A673 (cell line): ENCODE results near the gene MYBPHL. TPM values are rescaled to one million over a fixed set of nuclear protein-coding genes. Genes with fewer than 3 reads are reported as not detected.

Experiments used
- BruUV-seq: library from RNA; stranded (reverse); fragments of 400-500 nt; replicated peaks from 2 replicates; lab custom pipeline; 2021; lab: Mats Ljungman, UMichigan
- CTCF ChIA-PET: fragments of 300-600 bp; sonication (Branson Sonifier 250); formaldehyde crosslinking; loops from one replicate; lab custom pipeline; 2022; ENCODE audit warnings: antibody characterized with exemption; lab: Charles Lee
- POLR2A ChIA-PET: fragments of 300-600 bp; sonication (Branson Sonifier 250); formaldehyde crosslinking; loops from one replicate; lab custom pipeline; 2022; ENCODE audit warnings: antibody characterized with exemption; ENCODE audit not compliant: low non-redundant PET; lab: Charles Lee
- DNase-seq: peaks from one replicate; pipeline ENCODE4 v3.0.0-alpha.2; 2015; ENCODE audit warnings: low spot score
- H3K27ac ChIP-seq: fragments of 200-600 bp; sonication (generic); 2 replicates; pipeline ENCODE4 v1.5.1; 2016; ENCODE audit warnings: mixed run types, low read depth, mild to moderate bottlenecking, mixed read lengths, antibody characterized with exemption, low read length; ENCODE audit not compliant: poor library complexity, severe bottlenecking
- H3K27me3 ChIP-seq: fragments of 200-600 bp; sonication (generic); replicated peaks from 2 replicates; pipeline ENCODE4 v1.6.1; 2017; ENCODE audit warnings: mixed run types, low read depth, mild to moderate bottlenecking, mixed read lengths, antibody characterized with exemption, low read length; ENCODE audit not compliant: insufficient read depth, poor library complexity
- H3K36me3 ChIP-seq: fragments of 200-600 bp; sonication (generic); 2 replicates; pipeline ENCODE4 v1.6.1; 2016; ENCODE audit warnings: mixed run types, mild to moderate bottlenecking, mixed read lengths, antibody characterized with exemption, low read length; ENCODE audit not compliant: insufficient read depth, poor library complexity, severe bottlenecking
- H3K4me1 ChIP-seq: fragments of 200-600 bp; sonication (generic); 2 replicates; pipeline ENCODE4 v1.6.1; 2017; ENCODE audit warnings: mixed run types, mild to moderate bottlenecking, mixed read lengths, antibody characterized with exemption, low read length; ENCODE audit not compliant: insufficient read depth, poor library complexity, severe bottlenecking
- H3K4me3 ChIP-seq: fragments of 200-600 bp; sonication (generic); 2 replicates; pipeline ENCODE4 v1.5.1; 2016; ENCODE audit warnings: low read depth, mixed run types, mild to moderate bottlenecking, mixed read lengths, low read length; ENCODE audit not compliant: poor library complexity, severe bottlenecking
- H3K9me3 ChIP-seq: fragments of 200-600 bp; sonication (generic); 2 replicates; pipeline ENCODE4 v1.6.1; 2016; ENCODE audit warnings: mixed run types, low read depth, mild to moderate bottlenecking, mixed read lengths, antibody characterized with exemption, low read length; ENCODE audit not compliant: poor library complexity, severe bottlenecking
- CTCF ChIP-seq: fragments of 300-800, 200-600 bp; sonication (generic); conservative IDR thresholded peaks from 2 replicates; pipeline ENCODE4 v1.5.1; 2017; ENCODE audit warnings: low read depth, mild to moderate bottlenecking, antibody characterized with exemption, low read length, moderate library complexity, mixed read lengths
- EZH2 ChIP-seq: fragments of 200-600 bp; sonication (generic); IDR thresholded peaks from 2 replicates; pipeline ENCODE4 v1.6.1; 2017; ENCODE audit warnings: borderline replicate concordance, low read depth, mild to moderate bottlenecking, mixed read lengths, antibody characterized with exemption, low read length; ENCODE audit not compliant: poor library complexity, severe bottlenecking
- intact Hi-C: fragments of 100-400 bp; cut with micrococcal nuclease; formaldehyde crosslinking; loops from one replicate; pipeline ENCODE4 v1.10.0; 2022; ENCODE audit not compliant: unreplicated experiment
- total RNA-seq: library from RNA; stranded (reverse); gene quantifications from 2 replicates; pipeline ENCODE4 v1.2.3, GENCODE V29; 2021

The MYBPHL gene
- total RNA-seq, 1 experiment from 2014 or later: not detected

DNA sequence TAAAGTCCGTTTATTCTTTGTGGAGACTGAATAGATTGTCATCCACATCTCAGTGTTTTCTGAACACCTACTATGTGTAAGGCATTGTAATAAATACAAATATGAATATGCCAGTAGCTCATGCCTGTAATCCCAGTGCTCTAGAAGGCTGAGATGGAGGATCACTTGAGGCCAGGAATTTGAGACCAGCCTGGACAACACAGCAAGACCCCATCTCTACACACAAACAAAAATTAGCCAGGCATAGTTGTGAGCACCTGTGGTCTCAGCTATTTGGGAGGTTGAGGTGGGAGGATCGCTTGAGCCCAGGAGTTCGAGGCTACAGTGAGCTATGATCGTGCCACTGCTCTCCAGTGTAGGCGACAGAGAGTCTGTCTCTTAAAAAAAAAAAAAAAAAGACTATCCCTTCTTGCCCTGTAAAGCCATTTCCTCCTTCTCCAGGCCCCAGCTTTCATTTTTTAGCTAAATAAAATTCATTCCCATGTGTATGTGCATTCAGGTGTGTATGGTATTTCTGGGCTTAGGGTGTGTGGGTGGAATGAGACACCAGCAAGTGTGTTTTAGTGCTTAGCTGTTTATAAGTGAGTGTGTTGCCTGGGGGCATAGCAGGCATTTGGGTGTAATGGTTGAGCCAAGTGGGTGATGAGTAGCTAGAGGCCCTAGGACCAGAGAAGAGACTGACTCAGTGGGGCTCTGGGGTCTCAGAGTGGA, 49.7 kb downstream of the MYBPHL start:
- TF ChIP-seq EZH2: no peak
- TF ChIP-seq CTCF: no peak
- no peaks in the 10 kb centered on the region for H3K27me3 ChIP-seq
- no peak overlapping the region for H3K27ac ChIP-seq
- H3K36me3 ChIP-seq: peaks cover 6% of the 10 kb centered on the region
- intact Hi-C loops: no loop called here
- no peak for DNase-seq
- POLR2A ChIA-PET: interaction anchor here (0.7 kb wide), 1 partner anchor 256 kb away, joined by 13 read pairs; no protein-coding TSS in a partner anchor
- CTCF ChIA-PET: interaction anchor here (0.6 to 0.7 kb wide), 2 partner anchors 42 to 56 kb away, joined by 3 to 5 read pairs; no protein-coding TSS in a partner anchor
- no peaks in the 10 kb centered on the region for H3K9me3 ChIP-seq
- H3K4me3 ChIP-seq: no peak overlapping the region
- H3K4me1 ChIP-seq: peaks cover 20% of the 10 kb centered on the region
- BruUV-seq: no TSS peak

DNA sequence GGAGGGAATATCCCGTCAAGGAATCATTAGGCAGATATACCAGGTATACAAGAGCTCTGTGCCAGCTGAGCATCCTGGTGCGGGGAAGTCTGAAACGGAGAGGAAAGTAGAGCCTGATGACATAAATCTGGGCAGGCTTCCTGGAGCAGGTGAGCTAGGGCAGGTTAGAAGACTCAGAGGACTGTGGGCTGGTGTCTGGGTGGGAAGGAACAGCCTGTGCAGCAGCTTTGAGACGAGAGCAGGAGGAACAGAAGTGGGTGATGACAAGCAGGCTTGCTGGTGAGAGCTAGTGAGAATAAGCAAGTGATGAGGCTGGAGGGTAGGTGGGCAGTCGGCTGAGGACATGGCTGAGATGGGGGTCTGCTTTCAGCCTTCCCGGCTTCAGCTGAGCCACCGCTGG, 50.7 kb downstream of the MYBPHL start:
- DNase-seq: no peak
- H3K27ac ChIP-seq: no peak overlapping the region
- TF ChIP-seq EZH2 (no peak), CTCF (no peak)
- H3K36me3 ChIP-seq: peaks cover 6% of the 10 kb centered on the region
- intact Hi-C loops: no loop called here
- no peaks in the 10 kb centered on the region for H3K9me3 ChIP-seq
- POLR2A ChIA-PET: no interaction called here
- no peak overlapping the region for H3K4me3 ChIP-seq
- no TSS peak for BruUV-seq
- CTCF ChIA-PET: no interaction called here
- no peaks in the 10 kb centered on the region for H3K27me3 ChIP-seq
- H3K4me1 ChIP-seq: peaks cover 20% of the 10 kb centered on the region

DNA sequence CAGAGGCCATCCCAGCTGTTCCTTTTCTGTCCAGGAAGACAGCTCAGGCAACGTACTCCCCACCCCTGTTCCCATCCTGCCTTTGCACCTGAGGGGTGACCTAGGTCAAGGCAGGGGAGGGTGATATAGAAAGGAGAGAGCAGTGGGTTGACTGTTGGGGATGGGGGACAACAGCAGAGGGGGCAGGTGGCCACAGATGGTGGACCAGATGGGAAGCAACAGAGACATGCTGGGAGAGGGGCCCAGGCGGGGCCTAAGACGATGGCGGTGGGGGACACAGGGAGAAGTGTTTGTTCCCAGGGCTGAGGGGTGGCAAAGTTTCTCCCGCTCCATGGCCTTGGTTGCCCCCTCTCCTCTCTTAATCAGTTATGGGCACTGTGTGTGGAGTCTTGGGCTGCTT, 51.1 kb downstream of the MYBPHL start:
- peaks cover 20% of the 10 kb centered on the region for H3K4me1 ChIP-seq
- TF ChIP-seq EZH2 (no peak), CTCF (no peak)
- CTCF ChIA-PET: no interaction called here
- H3K36me3 ChIP-seq: peaks cover 6% of the 10 kb centered on the region
- no peak for DNase-seq
- POLR2A ChIA-PET: no interaction called here
- intact Hi-C loops: no loop called here
- no peaks in the 10 kb centered on the region for H3K27me3 ChIP-seq
- no peak overlapping the region for H3K4me3 ChIP-seq
- no peaks in the 10 kb centered on the region for H3K9me3 ChIP-seq
- BruUV-seq: no TSS peak
- peak overlapping the region; percentile 82 for H3K27ac ChIP-seq
